WERI-Rb-1 (cell line): ENCODE results near the gene NUDT14.

Experiments used
- DNase-seq: peaks from one replicate; pipeline ENCODE4 v3.0.0-alpha.2; 2020
- H3K27ac ChIP-seq: fragments of 250-450 bp; sonication (Bioruptor Pico); 2 replicates; pipeline ENCODE4 v1.5.1; 2020; ENCODE audit warnings: mild to moderate bottlenecking, moderate library complexity
- H3K27me3 ChIP-seq: fragments of 250-450 bp; sonication (Bioruptor Pico); 2 replicates; pipeline ENCODE4 v1.5.1; 2021; ENCODE audit warnings: mild to moderate bottlenecking, low read depth, moderate library complexity; ENCODE audit not compliant: insufficient read depth, severe bottlenecking
- H3K36me3 ChIP-seq: fragments of 250-450 bp; sonication (Bioruptor Pico); 2 replicates; pipeline ENCODE4 v1.5.1; 2020; ENCODE audit warnings: mild to moderate bottlenecking, moderate library complexity
- H3K4me3 ChIP-seq: 2 replicates; pipeline ENCODE4 v1.5.1; 2011; ENCODE audit warnings: low read depth, mild to moderate bottlenecking, control low read depth, low read length
- H3K9me3 ChIP-seq: fragments of 250-450 bp; sonication (Bioruptor Pico); 2 replicates; pipeline ENCODE4 v1.5.1; 2021; ENCODE audit warnings: mild to moderate bottlenecking, moderate library complexity; ENCODE audit not compliant: severe bottlenecking
- TF ChIP-seq, protein P1 (sequence below): IDR thresholded peaks from 2 replicates; pipeline ENCODE4 v1.5.1; 2011; ENCODE audit warnings: low read depth, mild to moderate bottlenecking, control low read depth, inconsistent platforms, low read length

The NUDT14 gene

DNA sequence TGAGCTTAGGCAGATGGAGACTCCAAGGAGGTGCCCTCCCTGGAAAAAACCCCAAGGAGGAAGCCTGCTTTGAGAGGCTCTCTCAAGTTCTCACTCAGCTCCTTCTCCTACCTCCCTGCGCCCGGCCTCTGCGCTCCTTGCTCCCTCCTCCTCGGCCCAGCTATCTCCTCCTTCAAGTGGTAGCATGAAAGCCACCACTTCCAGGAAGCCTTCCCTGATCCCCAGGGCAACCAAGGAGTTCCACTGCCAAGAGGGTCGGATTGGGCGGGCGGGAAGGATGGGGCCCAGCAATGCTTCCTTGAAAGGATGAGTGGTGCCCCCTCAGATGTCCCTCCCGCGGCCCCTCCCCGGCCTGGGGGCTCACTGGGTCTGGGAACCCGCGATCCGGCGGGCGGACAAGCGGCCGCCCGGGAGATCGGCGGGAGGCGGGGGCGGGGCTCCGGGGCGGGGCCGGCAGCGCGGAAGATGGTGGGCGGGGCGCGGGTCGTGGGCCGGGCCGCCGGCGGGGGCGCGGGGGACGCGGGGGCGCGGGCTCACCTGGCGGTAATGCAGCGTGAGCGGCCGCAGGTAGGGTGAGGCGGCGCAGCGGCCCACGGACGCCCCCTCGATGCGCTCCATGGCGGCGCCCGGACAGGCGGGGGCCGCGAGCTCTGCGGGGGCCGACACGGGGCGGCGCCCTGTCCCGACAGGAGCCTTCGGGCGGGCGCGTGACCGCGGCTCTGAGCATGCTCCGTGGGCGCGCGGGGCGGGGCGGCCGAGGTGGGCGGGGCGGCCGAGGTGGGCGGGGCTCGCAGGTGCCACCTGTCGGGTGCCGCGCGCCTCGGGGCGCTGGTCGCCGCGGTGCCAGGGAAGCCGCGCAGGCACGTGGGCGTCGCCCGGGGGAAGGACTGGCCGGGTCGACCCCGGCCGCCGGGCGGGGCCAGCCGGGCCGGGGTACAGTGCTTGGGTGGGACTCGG is at the start of gene NUDT14:
NUDT14 (minus strand) TSS at position 721 of the 957 bp plus-strand sequence; CDS start at position 618, 103 bp downstream.
- peak; percentile 84 for DNase-seq
- Histone ChIP-seq H3K36me3 (peaks cover 21% of the 10 kb centered on the region), H3K9me3 (no peaks in the 10 kb centered on the region), H3K4me3 (peak within 1 kb of the TSS; percentile 54), H3K27ac (peak within 1 kb of the TSS; percentile 77), H3K27me3 (no peaks in the 10 kb centered on the region)
- TF ChIP-seq, protein P1, sequence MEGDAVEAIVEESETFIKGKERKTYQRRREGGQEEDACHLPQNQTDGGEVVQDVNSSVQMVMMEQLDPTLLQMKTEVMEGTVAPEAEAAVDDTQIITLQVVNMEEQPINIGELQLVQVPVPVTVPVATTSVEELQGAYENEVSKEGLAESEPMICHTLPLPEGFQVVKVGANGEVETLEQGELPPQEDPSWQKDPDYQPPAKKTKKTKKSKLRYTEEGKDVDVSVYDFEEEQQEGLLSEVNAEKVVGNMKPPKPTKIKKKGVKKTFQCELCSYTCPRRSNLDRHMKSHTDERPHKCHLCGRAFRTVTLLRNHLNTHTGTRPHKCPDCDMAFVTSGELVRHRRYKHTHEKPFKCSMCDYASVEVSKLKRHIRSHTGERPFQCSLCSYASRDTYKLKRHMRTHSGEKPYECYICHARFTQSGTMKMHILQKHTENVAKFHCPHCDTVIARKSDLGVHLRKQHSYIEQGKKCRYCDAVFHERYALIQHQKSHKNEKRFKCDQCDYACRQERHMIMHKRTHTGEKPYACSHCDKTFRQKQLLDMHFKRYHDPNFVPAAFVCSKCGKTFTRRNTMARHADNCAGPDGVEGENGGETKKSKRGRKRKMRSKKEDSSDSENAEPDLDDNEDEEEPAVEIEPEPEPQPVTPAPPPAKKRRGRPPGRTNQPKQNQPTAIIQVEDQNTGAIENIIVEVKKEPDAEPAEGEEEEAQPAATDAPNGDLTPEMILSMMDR: no peak

GRCh38 chr14:105229099-105229655 is 48.1 kb upstream of the NUDT14 start:
- TF ChIP-seq, protein P1: no peak
- no peak for DNase-seq
- Histone ChIP-seq H3K9me3 (no peaks in the 10 kb centered on the region), H3K27ac (no peak overlapping the region), H3K36me3 (peaks cover 23% of the 10 kb centered on the region), H3K4me3 (no peak overlapping the region), H3K27me3 (no peaks in the 10 kb centered on the region)

DNA sequence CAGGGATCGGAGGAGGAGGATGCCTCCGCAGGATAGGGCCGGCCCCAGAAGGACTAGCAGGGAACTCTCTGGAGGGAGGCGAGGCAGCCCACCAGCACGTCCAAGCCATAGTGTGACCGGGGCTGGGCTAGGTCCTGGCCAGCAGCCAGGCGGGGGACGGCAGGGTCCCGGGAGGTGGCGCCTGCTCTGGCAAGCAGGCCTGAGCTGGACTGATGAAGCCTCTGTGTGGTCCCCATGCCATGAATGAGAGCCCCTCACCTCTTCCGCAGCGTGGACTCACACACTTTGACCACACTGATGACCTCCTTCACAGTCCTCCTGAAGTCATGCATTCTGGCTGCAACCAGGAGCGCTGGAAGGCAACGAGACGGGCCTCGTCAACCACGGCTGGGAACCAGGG is 47.5 kb upstream of the NUDT14 start:
- no peaks in the 10 kb centered on the region for H3K27me3 ChIP-seq
- H3K27ac ChIP-seq: no peak overlapping the region
- peaks cover 28% of the 10 kb centered on the region for H3K36me3 ChIP-seq
- no peak overlapping the region for H3K4me3 ChIP-seq
- H3K9me3 ChIP-seq: no peaks in the 10 kb centered on the region
- DNase-seq: no peak
- TF ChIP-seq, protein P1: no peak

DNA sequence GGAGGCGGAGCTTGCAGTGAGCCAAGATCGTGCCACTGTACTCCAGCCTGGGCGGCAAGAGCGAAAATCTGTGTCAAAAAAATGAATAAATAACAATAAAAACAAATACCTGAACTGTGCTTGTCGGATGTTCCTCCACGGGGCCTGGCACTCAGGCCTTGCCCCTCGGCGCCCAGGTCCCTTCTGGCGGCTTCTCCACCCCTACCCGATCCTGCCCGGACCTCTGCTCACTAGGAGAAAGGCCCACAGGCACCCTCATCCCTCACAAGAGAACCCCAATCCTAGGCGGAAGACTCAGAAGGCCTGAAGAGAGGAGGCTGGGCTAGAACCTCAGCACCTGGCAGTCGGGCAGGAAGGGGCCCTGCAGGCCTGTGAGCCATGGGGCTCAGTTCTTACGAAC is 46.2 kb upstream of the NUDT14 start:
- no peak for DNase-seq
- Histone ChIP-seq H3K27me3 (no peaks in the 10 kb centered on the region), H3K36me3 (peaks cover 34% of the 10 kb centered on the region), H3K9me3 (no peaks in the 10 kb centered on the region), H3K4me3 (no peak overlapping the region), H3K27ac (no peak overlapping the region)
- TF ChIP-seq, protein P1: no peak

DNA sequence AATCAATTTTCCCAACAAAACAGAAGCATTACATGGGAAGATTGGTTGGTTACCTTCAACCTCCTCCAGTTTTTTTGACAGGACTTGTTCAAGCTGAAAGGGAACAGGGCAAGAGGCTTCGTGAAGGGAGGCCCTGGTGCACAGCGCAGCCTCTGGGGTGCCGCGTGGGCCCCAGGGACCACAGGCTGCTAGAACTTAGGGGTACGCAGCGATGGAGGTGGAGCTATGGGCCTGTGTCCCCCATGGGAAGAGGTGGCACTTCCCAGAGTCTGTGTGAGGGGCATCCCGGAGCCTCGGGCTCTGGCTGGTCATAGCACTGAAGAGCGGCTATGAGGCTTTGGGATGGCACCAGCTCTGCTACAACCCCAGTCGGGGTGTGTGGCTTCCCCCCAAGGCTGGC is 45.1 kb upstream of the NUDT14 start:
- Histone ChIP-seq H3K36me3 (peaks cover 39% of the 10 kb centered on the region), H3K9me3 (no peaks in the 10 kb centered on the region), H3K27ac (no peak overlapping the region), H3K27me3 (no peaks in the 10 kb centered on the region), H3K4me3 (no peak overlapping the region)
- TF ChIP-seq, protein P1: no peak
- DNase-seq: no peak
